ENCODE results near the gene DKKL1.

GRCh38 chr19:49335071-49335783 is 28.4 kb upstream of the DKKL1 start, which contains the start of gene CD37:
- TF ChIP-seq, protein P1, sequence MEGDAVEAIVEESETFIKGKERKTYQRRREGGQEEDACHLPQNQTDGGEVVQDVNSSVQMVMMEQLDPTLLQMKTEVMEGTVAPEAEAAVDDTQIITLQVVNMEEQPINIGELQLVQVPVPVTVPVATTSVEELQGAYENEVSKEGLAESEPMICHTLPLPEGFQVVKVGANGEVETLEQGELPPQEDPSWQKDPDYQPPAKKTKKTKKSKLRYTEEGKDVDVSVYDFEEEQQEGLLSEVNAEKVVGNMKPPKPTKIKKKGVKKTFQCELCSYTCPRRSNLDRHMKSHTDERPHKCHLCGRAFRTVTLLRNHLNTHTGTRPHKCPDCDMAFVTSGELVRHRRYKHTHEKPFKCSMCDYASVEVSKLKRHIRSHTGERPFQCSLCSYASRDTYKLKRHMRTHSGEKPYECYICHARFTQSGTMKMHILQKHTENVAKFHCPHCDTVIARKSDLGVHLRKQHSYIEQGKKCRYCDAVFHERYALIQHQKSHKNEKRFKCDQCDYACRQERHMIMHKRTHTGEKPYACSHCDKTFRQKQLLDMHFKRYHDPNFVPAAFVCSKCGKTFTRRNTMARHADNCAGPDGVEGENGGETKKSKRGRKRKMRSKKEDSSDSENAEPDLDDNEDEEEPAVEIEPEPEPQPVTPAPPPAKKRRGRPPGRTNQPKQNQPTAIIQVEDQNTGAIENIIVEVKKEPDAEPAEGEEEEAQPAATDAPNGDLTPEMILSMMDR (IDR thresholded peaks at IDR 0.05; ENCODE audit: borderline replicate concordance, extremely low read depth, low read length, poor library complexity, severe bottlenecking), result no peak
- TF ChIP-seq EZH2 (IDR thresholded peaks at IDR 0.05; ENCODE audit: borderline replicate concordance, low read depth, low read length, severe bottlenecking), result no peak

All from DND-41 (cell line).